ENCODE measurements around the gene KISS1. TPM values are rescaled to one million over a fixed set of nuclear protein-coding genes. Genes with fewer than 3 reads are reported as not detected.
A peak's percentile ranks its signal among the peaks of the same experiment; 100 is the strongest.

The KISS1 gene
- total RNA-seq, 1 donor from 2014 or later, result not detected

- Mint-ChIP-seq H3K27ac (peak overlapping the region; percentile 57), H3K9me3 (ENCODE audit: low read depth) (no peaks in the 10 kb centered on the region), H3K27me3 (no peaks in the 10 kb centered on the region), H3K4me3 (ENCODE audit: low read depth) (no peak overlapping the region), H3K4me1 (ENCODE audit: low read depth) (peaks cover 1% of the 10 kb centered on the region), H3K36me3 (ENCODE audit: insufficient read depth) (peaks cover 7% of the 10 kb centered on the region)
- no peak for TF ChIP-seq CTCF (IDR thresholded peaks at IDR 0.05; ENCODE audit: unreplicated experiment)
- DNase-seq (ENCODE audit: low spot score, unreplicated experiment), result no peak
Measured at GRCh38 chr1:204221271-204221670, 25.0 kb upstream of the KISS1 start.

- peaks cover 7% of the 10 kb centered on the region for H3K36me3 Mint-ChIP-seq (ENCODE audit: insufficient read depth)
- H3K27ac Mint-ChIP-seq, result no peak overlapping the region
Measured at GRCh38 chr1:204219971-204220616, 23.8 kb upstream of the KISS1 start.

GRCh38 chr1:204218552-204218951 lies 22.3 kb upstream of the KISS1 start:
- no peaks in the 10 kb centered on the region for H3K27me3 Mint-ChIP-seq
- H3K9me3 Mint-ChIP-seq (ENCODE audit: low read depth), result no peaks in the 10 kb centered on the region
- H3K27ac Mint-ChIP-seq, result no peak overlapping the region
- peaks cover 4% of the 10 kb centered on the region for H3K4me1 Mint-ChIP-seq (ENCODE audit: low read depth)
- DNase-seq (ENCODE audit: low spot score, unreplicated experiment), result no peak
- no peak for TF ChIP-seq CTCF (IDR thresholded peaks at IDR 0.05; ENCODE audit: unreplicated experiment)
- H3K4me3 Mint-ChIP-seq (ENCODE audit: low read depth), result no peak overlapping the region
- H3K36me3 Mint-ChIP-seq (ENCODE audit: insufficient read depth), result peaks cover 7% of the 10 kb centered on the region

More at GRCh38 chr1:204219971-204220616, 23.8 kb upstream of the KISS1 start:
- Mint-ChIP-seq H3K4me1 (ENCODE audit: low read depth) (no peaks in the 10 kb centered on the region), H3K9me3 (ENCODE audit: low read depth) (no peaks in the 10 kb centered on the region), H3K27me3 (no peaks in the 10 kb centered on the region), H3K4me3 (ENCODE audit: low read depth) (no peak overlapping the region)
- no peak for DNase-seq (ENCODE audit: low spot score, unreplicated experiment)
- TF ChIP-seq CTCF (IDR thresholded peaks at IDR 0.05; ENCODE audit: unreplicated experiment), result no peak

- Mint-ChIP-seq H3K9me3 (ENCODE audit: low read depth) (no peaks in the 10 kb centered on the region), H3K4me1 (ENCODE audit: low read depth) (peaks cover 4% of the 10 kb centered on the region), H3K4me3 (ENCODE audit: low read depth) (no peak overlapping the region), H3K27me3 (no peaks in the 10 kb centered on the region), H3K27ac (no peak overlapping the region), H3K36me3 (ENCODE audit: insufficient read depth) (peaks cover 3% of the 10 kb centered on the region)
- no peak for TF ChIP-seq CTCF (IDR thresholded peaks at IDR 0.05; ENCODE audit: unreplicated experiment)
- no peak for DNase-seq (ENCODE audit: low spot score, unreplicated experiment)
Measured at GRCh38 chr1:204217648-204218000, 21.3 kb upstream of the KISS1 start.

- Mint-ChIP-seq H3K9me3 (ENCODE audit: low read depth) (no peaks in the 10 kb centered on the region), H3K27ac (no peak overlapping the region), H3K4me3 (ENCODE audit: low read depth) (no peak overlapping the region), H3K36me3 (ENCODE audit: insufficient read depth) (peaks cover 3% of the 10 kb centered on the region), H3K27me3 (no peaks in the 10 kb centered on the region), H3K4me1 (ENCODE audit: low read depth) (peaks cover 4% of the 10 kb centered on the region)
- DNase-seq (ENCODE audit: low spot score, unreplicated experiment), result no peak
- no peak for TF ChIP-seq CTCF (IDR thresholded peaks at IDR 0.05; ENCODE audit: unreplicated experiment)
Measured at GRCh38 chr1:204216880-204217647, 20.8 kb upstream of the KISS1 start.

All from progenitor cell of endocrine pancreas (in vitro differentiated cells).